Calu3 (cell line): ENCODE results near the gene TRIM60. TPM values are rescaled to one million over a fixed set of nuclear protein-coding genes. Genes with fewer than 3 reads are reported as not detected.

Experiments
- BruUV-seq: library from RNA; stranded (reverse); fragments of 400-500 nt; replicated peaks from 2 replicates; lab custom pipeline; 2021; lab: Mats Ljungman, UMichigan
- CTCF ChIA-PET: fragments of 300-600 bp; sonication (Branson Sonifier 250); formaldehyde crosslinking; loops from one replicate; lab custom pipeline; 2022; ENCODE audit warnings: antibody characterized with exemption; lab: Charles Lee
- DNase-seq: peaks from one replicate; pipeline ENCODE4 v3.0.0; 2022
- H3K27ac Mint-ChIP-seq: one replicate; pipeline ENCODE4 v1.8.0; 2022; ENCODE audit warnings: mixed read lengths; ENCODE audit not compliant: unreplicated experiment
- H3K27me3 Mint-ChIP-seq: one replicate; pipeline ENCODE4 v1.8.0; 2022; ENCODE audit warnings: mixed read lengths; ENCODE audit not compliant: unreplicated experiment
- H3K36me3 Mint-ChIP-seq: one replicate; pipeline ENCODE4 v1.8.0; 2022; ENCODE audit warnings: mild to moderate bottlenecking, moderate library complexity, mixed read lengths; ENCODE audit not compliant: insufficient read depth, unreplicated experiment
- H3K4me1 Mint-ChIP-seq: one replicate; pipeline ENCODE4 v1.8.0; 2022; ENCODE audit warnings: mild to moderate bottlenecking, low read depth, mixed read lengths; ENCODE audit not compliant: unreplicated experiment
- H3K4me3 Mint-ChIP-seq: one replicate; pipeline ENCODE4 v1.8.0; 2022; ENCODE audit warnings: mild to moderate bottlenecking, low read depth, moderate library complexity, mixed read lengths; ENCODE audit not compliant: unreplicated experiment
- H3K9me3 Mint-ChIP-seq: one replicate; pipeline ENCODE4 v1.8.0; 2022; ENCODE audit warnings: low read depth, mixed read lengths; ENCODE audit not compliant: unreplicated experiment
- intact Hi-C: fragments of 100-400 bp; cut with micrococcal nuclease; formaldehyde crosslinking; loops from one replicate; pipeline ENCODE4 v1.10.0; 2022; ENCODE audit not compliant: unreplicated experiment
- total RNA-seq: library from RNA; stranded (reverse); gene quantifications from 2 replicates; pipeline ENCODE4 v1.2.3, GENCODE V29; 2022
- TF ChIP-seq, protein P1 (sequence below): fragments of 200-600 bp; IDR thresholded peaks from one replicate; pipeline ENCODE4 v1.8.0; 2022; ENCODE audit warnings: antibody characterized with exemption; ENCODE audit not compliant: unreplicated experiment

Gene TRIM60
- total RNA-seq, 1 experiment from 2014 or later, result not detected

DNA sequence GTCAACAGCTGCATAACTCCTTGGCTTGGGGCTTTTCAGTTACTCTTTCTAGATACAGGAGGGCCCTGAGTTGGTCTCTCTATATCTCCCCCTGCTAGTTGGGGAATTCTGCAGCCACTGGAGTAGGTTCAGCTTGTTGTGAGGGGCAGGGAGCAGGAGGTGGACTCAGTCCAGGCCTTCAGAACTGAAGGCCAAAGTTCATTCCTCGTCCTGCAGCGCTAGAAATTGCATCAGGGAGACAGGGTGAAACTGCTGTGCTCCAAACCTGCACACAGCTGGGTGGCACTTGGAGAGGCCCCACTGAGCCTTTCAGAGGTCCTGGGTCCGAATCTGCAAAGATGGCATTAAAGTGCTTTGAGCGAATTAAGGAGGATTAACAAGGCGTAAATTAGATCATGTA lies 24.9 kb upstream of the TRIM60 start:
- TF ChIP-seq, protein P1, sequence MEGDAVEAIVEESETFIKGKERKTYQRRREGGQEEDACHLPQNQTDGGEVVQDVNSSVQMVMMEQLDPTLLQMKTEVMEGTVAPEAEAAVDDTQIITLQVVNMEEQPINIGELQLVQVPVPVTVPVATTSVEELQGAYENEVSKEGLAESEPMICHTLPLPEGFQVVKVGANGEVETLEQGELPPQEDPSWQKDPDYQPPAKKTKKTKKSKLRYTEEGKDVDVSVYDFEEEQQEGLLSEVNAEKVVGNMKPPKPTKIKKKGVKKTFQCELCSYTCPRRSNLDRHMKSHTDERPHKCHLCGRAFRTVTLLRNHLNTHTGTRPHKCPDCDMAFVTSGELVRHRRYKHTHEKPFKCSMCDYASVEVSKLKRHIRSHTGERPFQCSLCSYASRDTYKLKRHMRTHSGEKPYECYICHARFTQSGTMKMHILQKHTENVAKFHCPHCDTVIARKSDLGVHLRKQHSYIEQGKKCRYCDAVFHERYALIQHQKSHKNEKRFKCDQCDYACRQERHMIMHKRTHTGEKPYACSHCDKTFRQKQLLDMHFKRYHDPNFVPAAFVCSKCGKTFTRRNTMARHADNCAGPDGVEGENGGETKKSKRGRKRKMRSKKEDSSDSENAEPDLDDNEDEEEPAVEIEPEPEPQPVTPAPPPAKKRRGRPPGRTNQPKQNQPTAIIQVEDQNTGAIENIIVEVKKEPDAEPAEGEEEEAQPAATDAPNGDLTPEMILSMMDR, result no peak
- H3K4me1 Mint-ChIP-seq, result no peaks in the 10 kb centered on the region
- H3K36me3 Mint-ChIP-seq, result no peaks in the 10 kb centered on the region
- BruUV-seq, result no TSS peak
- no peaks in the 10 kb centered on the region for H3K27me3 Mint-ChIP-seq
- no peaks in the 10 kb centered on the region for H3K9me3 Mint-ChIP-seq
- CTCF ChIA-PET, result no interaction called here
- H3K4me3 Mint-ChIP-seq, result no peak overlapping the region
- H3K27ac Mint-ChIP-seq, result no peak overlapping the region
- no peak for DNase-seq
- intact Hi-C loops, result no loop called here

DNA sequence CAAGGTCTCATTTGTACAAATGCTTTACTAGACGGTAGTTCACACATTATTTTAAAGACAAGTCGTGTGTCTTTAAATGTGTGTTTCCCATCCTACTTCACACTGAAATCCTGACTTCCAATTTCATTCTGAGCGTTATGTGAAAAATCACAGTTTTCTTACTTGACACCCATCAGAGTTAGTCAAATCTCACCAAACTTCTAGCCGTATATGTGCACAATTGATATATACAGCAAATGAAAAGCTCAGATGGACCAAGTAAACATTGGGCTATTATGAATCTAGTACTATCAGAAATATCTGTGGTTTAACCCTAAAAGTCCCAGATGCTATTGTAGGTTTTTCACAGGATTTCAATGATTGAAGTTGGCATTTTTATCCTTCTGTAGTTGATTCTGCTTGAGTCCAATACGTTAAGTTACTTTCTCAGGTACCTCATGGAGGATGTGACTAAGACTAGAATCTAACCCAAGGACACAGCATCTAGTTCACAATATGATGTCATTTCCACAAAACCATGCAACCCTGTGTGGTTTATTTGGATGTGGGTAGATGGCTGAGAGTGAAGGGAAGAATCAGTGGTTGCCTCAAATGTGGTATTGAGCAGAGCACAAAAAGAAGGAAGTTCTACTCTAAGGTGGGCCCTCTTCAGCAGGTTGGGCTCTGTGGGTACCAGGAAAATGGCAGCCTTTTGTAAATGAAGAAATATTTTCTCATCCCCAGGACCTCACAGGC lies 22.1 kb upstream of the TRIM60 start:
- Mint-ChIP-seq H3K36me3 (no peaks in the 10 kb centered on the region), H3K4me3 (no peak overlapping the region), H3K9me3 (no peaks in the 10 kb centered on the region), H3K27ac (no peak overlapping the region), H3K27me3 (no peaks in the 10 kb centered on the region), H3K4me1 (no peaks in the 10 kb centered on the region)
- no peak for DNase-seq
- CTCF ChIA-PET, result no interaction called here
- TF ChIP-seq, protein P1, result no peak
- BruUV-seq, result no TSS peak
- intact Hi-C loops, result no loop called here

DNA sequence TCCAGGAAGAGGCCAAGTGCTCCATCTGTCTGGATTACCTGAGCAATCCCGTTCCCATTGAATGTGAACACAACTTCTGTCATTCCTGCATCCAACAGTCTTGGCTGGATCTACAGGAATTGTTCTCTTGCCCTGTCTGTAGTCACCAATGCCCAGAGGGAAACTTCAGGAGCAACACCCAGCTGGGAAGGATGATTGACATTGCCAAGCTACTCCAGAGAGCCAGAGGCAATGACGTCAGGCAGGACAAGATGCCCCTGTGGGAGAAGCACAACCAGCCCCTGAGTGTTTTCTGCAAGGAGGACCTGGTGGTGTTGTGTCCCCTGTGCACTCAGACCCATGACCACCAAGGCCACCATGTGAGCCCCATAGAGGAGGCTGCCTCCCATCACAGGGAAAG lies 21.3 kb upstream of the TRIM60 start:
- no peaks in the 10 kb centered on the region for H3K9me3 Mint-ChIP-seq
- no peaks in the 10 kb centered on the region for H3K36me3 Mint-ChIP-seq
- intact Hi-C loops, result no loop called here
- no peak overlapping the region for H3K4me3 Mint-ChIP-seq
- CTCF ChIA-PET, result no interaction called here
- TF ChIP-seq, protein P1, result no peak
- DNase-seq, result no peak
- H3K27me3 Mint-ChIP-seq, result no peaks in the 10 kb centered on the region
- H3K27ac Mint-ChIP-seq, result no peak overlapping the region
- BruUV-seq, result no TSS peak
- no peaks in the 10 kb centered on the region for H3K4me1 Mint-ChIP-seq

DNA sequence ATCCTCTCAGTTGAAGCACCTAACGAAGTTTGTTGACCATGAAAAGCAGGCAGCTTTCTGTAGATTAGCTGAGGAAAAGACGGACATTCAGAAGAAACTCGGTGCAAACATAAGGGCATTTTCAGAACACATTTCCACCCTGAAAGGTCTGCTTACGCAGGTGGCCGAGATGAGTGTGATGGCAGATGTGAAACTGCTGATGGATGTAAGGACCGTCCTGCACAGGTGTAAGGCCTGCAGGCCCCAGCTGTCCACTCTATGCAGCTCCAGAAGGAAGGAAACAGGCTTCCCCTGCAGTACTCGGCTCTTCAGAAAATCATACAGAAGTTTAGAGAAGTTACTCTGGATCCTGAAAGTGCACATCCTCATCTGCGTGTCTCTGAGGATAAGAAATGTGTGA lies 20.8 kb upstream of the TRIM60 start:
- DNase-seq, result no peak
- intact Hi-C loops, result no loop called here
- TF ChIP-seq, protein P1, result no peak
- CTCF ChIA-PET, result no interaction called here
- BruUV-seq, result no TSS peak
- Mint-ChIP-seq H3K9me3 (no peaks in the 10 kb centered on the region), H3K4me1 (no peaks in the 10 kb centered on the region), H3K27ac (no peak overlapping the region), H3K36me3 (no peaks in the 10 kb centered on the region), H3K27me3 (no peaks in the 10 kb centered on the region), H3K4me3 (no peak overlapping the region)
